Limb (tissue), 2 donors: ENCODE measurements around the gene AIFM3.
"Not testable (repeated sequence)": the region's sequence is repeated elsewhere in the genome, so short reads cannot be mapped to it uniquely, and the experiment has no call there.

Experiments used
- DNase-seq, 2 donors: peaks; one replicate each; pipeline ENCODE4 v3.0.0-alpha.2; 2016; ENCODE audit errors: extremely low spot score in 2 of 2

AIFM3 gene

DNA sequence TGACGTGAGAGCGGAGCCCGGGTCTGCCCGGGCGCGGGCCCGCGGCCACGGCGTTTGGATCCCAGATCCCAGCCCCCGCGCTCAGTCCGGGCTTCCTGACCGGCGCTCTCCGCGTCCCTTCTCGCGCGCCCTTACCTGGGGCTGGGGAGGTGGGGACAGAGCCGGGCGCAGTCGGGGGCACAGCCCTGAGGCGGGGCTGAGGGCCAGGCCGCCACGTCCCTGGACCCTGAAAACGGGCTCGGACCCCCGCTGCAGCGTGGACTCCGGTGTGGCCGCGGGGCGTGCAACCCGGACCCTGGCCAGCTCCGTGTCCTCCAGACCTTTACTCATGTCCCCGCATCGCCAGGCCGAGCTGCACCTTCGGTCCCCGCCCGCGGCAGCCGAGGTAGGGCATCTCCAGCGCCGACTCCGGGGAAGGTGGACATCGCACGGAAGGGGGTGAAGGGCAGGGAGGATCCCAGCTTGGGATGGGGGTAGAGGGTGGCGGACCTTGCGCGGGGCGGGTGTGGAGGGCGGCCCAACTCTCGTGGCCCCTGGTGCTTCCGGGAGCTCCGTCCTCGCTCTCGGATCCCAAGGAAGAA, 9.9 kb upstream of the AIFM3 start:
- DNase-seq: no peak

DNA sequence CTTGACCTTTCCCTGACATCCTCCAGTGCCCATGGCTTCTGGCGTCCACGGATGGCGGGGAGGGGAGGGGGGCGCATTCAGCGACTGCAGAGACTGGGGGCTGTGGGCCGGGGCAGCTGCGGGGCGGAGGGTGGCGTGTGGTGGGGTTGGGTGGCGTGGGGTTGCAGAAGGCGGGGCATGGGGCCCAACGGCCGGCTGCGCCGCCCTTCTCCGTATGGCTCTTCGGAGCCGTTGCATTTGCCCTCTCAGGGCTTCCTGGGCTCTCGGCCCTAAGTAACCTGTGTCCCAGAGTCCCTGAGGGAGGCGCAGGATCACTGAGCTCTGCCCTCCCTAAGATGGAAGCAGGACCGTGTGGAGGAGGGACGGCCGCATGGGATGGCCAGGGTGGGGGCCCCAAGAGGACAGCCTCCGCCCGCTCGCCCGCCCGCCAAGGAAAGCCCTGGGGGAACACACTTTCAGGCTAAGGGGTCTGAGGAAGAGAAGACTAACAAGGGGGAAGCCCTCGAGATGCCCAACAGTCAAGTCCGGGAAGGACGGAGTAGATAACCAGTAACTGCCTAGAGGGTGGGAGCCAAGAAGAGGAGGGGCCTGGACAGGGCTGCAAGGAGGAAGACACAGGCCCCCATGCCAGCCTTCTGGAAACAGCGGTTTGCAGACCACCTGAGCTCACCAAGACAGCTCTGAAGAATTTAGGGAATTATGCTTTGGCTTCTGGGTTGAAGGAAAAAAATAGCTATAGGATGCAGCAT, 9.2 kb upstream of the AIFM3 start:
- DNase-seq: no peak

DNA sequence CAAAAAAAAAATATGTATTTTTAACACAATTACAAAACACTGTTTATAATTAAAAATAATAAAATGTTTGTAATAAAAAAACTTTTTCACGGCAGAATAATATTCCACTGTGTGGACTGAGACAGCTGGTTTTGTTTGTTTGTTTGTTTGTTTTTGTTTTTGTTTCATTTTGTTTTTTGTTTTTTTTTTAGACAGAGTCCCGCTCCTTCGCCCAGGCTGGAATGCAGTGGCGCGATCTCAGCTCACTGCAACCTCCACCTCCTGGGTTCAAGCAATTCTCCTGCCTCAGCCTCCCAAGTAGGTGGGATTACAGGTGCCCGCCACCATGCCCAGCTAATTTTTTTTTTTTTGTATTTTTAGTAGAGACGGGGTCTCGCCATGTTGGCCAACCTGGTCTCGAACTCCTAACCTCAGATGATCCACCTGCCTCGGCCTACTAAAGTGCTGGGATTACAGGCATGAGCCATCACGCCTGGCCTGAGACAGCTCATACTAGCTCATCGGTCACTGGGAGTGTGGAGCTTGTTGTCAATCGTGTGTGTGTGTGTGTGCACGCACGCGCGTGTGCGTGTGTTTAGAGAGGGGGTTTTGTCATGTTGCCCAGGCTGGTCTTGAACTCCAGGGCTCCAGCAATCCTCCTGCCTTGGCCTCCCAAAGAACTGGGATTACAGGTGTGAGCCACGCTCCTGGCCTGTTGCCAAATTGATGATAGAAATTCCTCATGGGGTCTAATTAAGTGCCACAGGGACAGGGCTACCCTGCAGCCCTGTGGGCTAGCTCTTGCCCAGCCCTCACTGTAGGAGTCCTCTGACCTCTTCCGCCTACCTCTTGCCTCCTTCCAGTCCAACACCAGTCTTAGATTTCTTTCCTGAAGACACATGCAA, 7.2 kb upstream of the AIFM3 start:
- DNase-seq: no peak

DNA sequence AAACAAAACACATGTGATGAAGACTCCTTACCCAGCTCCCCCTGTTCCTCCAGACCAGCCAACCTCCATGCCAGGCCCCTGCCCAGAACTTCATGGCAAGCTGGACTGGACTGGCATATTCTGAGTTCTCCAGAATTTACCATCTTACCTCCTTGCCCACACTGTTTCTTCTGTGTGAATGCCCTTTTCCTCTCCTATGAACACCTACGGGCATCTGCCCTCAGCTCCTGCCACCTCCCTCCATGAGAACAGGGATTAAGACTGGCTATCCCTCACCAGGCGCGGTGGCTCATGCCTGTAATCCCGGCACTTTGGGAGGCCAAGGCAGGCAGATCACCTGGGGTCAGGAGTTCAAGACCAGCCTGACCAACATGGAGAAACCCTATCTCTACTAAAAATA, 6.4 kb upstream of the AIFM3 start:
- DNase-seq: no peak

DNA sequence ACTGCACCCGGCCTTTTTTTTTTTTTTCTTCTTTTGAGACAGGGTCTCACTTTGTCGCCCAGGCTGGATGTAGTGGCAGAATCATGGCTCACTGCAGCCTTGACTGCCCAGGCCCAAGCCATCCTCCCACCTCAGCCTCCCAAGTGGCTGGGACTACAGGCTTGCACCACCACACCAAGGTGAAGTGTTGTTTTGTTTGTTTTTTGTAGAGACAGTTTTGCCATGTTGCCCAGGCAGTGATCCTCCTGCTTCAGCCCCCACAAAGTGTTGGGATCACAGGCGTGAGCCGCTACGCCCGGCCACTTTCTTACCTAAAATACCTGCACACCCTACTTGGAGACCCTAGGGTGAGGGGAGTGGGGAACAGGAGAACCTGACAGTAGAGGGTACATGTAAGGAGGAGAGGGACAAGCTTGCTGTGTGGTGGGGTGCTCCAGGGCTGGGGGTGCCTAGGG, 4.5 kb upstream of the AIFM3 start:
- no peak for DNase-seq

DNA sequence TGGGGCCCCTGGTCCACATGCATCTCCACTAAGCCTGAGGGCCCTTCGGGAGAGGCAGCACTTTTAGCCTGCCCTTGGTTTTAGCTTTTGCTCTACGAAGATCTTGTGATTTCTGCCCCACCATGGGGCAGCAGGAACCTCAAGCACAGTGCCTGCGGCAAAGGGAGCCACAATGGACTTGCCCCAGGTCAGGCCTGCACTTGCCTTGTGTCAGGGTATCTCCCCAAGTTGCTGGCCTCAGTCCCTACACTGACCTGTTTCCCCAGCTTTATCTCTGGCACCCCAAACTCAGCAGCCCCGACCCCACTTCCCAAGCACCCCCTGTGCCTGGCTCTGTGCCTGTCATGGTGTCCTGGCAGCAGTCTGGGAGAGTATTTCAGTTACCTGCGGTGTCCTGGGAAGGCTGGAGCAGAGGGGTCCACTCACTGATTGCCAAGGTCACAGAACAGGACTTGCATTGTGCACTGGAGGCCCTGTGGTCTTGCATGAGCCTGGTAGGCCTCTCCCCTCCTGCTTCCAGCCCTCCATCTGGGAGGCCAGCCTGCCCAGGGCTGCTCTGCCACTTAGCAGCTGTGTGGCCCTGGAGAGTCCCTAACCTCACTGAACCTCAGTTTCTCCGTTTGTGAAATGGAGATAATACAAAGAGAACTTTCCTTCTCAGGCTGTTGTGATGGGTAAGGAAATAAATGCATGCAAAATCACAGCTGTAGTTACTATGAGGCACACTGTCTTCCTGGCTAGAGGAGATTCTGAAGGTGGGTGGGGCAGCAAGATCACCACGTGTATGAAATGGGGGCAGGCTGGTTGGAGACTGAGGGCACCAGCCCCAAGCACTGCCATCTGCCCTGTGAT, 3.6 kb upstream of the AIFM3 start:
- no peak for DNase-seq

DNA sequence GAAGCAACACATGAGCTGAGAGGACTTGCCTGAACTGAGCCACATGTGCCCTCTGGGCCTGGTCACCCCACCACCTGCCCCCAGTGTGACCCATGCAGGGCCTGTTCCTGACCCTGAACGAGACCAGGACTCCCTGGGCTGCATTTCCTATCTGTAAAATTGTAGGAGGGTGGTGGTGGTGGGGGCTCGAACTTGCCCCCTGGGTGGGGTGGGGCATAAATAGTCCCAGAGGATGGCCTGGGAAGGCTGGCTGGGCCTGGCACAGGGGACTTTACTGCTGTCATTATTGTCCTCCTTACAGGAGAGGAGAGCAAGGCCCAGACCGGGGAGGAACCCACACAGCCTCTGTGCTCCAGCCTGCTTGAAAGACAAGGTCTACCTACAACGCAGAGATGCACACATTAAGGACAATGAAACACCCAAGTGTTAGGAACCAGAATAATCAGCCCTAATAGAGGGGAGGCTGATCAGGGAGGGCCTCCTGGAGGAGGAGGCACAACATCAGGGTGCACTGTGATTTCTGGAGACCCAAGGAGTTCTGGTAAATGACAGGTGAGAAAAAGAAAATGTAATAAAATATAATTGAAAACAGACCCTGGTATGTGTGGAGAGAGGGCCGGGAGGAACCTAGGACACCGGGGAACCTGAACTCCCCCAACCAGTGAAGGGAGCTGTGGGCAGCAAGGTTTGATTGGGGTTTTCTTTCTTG, 2.8 kb upstream of the AIFM3 start:
- no peak for DNase-seq

DNA sequence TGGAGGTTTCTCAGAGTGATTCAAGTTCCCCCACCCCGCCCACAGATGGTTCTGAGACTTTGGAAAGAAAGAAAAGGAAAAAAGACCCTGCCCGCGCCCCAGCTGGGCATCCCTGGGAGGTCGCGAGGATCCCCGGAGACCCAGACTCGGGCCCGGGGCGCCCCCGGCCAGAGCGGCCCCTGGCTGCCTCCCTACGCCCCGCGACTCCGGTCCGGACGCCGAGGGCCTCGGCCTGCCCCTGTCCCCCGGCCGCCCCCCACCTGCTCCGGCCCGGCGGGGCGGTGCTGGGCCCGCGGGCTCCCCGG, 2.3 kb upstream of the AIFM3 start:
- no peak for DNase-seq

DNA sequence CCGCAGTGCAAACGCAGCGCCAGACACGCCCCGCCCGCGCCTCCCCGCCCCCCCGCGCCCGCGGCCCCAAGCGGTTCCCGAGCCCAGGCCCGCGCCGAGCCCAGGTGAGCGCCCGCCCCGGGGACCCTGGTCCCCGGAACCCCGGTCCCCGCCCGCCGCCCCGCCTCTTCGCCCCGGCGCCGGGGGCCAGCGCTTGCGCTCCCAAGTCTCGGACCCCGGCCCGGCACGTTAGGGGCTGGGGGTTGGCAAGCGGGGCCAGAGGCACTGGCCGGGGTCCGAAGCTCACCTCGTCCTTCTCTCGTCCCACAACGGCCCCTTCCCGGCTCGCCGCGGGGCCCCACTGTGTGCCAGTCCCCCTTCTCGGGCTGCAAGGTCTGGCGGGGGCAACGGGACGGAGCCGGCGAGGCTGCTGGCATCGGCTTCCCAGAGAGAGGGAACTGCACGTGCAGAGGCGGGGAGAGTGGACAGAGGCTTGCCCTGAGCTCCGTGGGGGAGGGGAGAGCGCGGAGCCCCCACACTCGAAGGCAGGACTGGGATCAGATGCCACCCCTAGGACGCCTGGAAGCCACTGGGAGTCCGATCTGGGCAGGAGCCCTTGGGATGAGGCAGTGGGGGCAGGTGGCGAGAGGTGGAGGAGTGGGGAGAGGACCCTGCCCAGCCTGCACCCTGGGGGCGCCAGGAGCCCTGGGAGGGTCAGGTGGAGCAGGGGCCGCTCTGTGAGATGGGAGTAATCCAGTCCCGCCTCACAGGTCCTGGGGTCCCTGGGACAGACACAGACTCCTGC, 1.8 kb upstream of the AIFM3 start:
- DNase-seq: no peak

DNA sequence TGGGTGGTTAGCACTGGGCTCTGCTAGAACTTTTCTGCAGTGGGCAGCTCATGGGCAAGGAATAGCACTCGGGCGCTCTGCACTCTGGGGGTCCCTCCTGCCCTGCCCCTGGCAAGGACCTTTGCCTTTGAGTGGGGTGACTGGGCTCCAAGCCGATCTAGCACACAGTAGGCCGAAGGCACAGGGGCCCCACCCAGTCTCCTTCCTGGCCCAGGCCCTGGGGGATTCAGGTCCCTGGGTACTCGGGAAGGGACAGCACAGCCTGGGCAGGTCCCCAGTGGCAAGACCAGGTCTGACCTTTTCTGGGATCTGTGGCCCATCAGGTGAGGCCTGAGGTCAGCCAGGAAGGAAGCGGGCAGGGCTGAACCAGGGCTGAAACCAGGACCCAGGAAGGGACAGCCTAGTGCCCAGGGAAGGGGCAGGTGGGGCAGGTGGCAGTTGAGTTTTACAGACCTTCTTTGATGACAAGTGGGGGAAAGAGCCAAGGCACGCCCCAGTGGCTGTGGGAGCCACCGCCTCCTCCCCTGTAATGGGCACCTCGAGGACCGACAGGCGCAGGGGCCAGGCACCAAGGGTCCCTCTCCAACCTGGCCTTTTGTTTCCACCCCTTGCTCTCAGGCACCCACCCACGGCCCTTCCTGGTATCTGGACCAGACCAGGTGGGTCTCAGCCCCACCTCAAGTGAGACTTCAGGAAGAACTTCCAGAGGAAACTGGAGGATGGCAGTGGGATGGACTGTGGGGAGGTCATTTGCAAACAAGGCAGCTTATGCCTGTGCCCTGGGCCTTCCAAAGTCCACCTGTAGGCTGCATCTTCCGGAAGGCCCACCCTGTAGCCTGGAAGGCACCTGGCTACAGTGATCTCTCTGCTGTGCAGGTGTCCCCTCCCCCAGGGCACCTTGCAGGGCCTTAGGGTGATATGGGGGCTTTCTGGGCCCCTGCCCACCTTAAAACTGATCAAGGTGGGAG, 883 bp upstream of the AIFM3 start:
- no peak for DNase-seq

DNA sequence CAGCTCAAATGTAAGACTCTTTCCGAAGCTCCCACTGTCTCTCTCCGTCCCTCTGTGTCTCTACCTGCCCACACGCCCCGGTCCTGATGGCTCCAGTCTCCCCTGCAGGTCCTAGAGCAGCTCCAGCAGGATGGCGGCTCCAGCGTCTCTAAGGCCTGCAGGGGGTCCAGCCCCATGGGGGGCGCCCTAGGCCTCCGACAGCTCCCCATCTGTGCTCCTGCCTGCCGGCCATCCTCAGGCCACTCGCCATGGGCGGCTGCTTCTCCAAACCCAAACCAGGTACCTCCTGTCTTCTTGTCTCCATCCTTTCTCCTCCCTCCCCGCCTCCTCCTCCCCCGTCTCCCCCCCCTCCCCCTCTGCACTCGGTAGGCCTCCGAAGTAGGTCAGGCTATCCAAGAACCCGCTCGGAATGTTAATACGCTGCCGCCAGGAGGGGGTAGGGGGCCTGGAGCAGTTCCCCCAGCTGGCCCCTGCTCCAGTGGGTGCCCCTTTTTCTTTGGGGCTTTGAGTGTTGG, 699 bp downstream of the AIFM3 start:
- DNase-seq: no peak

DNA sequence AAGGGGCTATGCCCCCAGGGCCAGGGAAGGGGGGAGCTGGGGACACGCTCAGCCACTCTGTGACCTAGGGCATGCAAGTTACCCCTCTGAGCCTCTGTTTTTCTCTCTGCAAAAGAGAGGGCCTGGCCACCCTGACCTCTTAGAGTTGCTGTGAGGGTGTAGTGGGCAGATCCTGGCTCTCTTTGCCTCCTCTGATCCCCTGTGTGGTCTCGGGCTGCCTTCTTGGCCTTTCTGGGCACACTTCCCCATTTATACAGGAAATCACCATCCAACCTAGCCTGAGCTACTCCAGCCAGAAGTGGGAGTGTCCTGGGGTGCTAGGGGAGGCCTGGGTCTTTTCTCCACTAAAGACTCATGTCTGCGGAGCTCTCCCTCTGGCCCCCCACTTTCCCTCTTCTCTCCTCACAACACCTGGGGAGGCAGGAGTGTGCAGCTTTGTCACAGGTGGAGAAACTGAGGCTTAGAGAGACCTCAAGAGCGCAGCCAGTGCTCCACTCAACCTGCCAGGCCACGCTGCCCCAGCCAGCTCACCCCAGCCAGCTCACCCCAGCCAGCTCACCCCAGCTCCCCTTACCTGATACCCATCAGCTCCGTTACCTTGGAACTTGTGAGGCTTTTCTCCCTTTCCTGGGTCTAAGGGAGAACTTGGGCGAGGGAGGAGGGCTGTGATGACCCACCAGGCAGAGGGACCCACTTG, 1.4 kb downstream of the AIFM3 start:
- DNase-seq: no peak

DNA sequence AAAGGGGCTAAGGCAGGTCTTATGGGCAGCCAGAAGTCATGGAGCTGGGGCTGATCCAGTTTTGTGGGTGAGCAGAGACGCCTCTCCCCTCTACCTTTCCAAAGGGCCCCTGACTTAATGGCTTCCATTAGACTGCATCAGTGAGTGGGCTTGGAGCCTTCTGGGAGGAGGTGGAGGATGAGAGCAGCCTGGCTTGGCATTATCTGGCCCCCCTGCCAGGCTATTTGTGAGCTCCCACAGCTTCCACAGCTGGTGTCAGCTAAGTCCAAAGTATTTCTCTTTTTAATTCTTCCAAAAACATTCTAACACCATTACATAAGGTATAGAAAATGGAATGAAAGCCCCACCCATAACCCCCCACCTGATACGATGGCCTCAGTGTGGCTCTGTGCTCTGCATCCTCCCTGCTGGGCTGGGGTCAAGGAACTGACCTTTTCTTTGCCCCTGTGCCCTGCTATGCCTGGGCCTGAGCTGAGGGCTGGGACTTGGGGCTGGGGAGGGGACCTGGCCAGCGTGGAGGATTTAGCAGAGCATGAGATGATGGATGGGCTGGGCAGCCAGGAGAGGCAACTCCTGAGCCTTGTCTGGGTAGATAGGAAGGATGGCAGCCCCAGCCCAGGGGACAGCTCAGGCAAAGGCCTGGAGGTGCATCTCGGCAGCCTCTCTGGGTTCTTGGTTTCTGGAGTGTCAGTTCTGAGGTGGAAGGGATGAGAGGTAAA, 4.0 kb downstream of the AIFM3 start:
- peak in 1 of 2 donors; percentile 17 for DNase-seq

DNA sequence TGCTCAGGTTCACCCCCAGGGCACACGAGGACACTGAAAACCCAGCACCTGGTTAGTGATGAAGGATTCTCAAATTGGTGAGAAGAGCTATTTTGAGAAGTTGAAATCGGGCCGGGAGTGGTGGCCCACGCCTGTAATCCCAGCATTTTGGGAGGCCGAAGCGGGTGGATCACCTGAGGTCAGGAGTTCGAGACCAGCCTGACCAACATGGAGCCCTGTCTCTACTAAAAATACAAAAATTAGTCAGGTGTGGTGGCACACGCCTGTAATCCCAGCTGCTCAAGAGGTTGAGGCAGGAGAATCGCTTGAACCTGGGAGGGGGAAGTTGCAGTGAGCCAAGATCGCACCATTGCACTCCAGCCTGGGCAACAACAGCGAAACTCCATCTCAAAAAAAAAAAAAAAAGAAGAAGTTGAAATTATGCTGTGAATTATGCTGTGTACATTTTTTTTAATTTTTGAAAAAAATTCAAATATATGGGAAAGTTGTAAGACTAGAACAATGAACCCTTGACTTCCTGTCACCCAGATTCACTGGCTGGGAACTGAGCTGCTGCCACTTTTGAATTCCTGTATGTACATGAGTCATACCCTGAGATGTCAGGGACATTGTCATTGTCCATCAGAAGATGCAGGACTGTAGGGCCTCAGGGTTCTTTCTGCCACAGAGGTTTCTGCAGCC, 5.1 kb downstream of the AIFM3 start:
- not testable (repeated sequence) for DNase-seq

DNA sequence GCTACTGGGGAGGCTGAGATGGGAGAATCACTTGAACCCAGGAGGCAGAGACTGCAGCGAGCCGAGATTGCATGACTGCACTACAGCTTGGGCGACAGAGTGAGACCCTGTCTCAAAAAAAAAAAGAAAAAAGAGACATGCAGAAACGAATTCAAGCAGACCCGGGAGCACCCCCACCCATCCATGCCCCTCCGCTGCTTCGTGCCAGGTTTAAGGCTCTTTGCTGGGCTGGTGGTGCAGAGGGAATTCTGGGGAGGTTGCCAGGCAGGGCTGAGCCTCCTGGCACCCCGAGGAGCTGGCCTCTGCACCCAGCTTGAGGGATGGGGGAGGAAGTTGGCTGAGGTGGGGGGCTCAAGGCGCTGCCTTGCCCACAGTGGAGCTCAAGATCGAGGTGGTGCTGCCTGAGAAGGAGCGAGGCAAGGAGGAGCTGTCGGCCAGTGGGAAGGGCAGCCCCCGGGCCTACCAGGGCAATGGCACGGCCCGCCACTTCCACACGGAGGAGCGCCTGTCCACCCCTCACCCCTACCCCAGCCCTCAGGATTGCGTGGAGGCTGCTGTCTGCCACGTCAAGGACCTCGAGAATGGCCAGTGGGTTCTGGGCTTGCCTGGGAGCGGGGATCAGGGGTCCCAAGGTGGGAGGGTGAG, 6.0 kb downstream of the AIFM3 start:
- DNase-seq: no peak

DNA sequence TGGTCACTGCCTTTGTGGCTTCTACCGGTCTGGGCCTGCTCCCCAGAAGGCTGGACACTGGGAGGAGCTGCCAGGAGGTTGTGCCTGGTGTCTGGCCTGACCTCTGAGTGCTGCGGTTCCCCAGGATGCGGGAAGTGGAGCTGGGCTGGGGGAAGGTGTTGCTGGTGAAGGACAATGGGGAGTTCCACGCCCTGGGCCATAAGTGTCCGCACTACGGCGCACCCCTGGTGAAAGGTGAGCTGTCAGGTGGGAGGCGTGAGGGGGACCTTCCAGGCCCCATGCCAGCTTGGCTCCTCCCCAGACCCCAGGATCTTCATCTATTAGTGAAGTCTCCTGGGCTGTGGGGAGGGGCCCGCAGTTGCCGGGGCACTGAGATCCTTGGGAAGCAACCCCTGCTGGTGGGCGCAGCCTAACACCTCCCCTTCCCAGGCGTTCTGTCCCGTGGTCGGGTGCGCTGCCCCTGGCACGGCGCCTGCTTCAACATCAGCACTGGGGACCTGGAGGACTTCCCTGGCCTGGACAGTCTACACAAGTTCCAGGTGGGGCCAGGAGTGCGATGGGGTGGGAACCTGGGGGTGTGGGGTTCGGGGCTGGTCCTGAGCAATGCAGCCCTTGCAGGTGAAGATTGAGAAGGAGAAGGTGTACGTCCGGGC, 6.7 kb downstream of the AIFM3 start:
- no peak for DNase-seq
